ENCODE data around the gene ENOX1.

ENOX1 gene

DNA sequence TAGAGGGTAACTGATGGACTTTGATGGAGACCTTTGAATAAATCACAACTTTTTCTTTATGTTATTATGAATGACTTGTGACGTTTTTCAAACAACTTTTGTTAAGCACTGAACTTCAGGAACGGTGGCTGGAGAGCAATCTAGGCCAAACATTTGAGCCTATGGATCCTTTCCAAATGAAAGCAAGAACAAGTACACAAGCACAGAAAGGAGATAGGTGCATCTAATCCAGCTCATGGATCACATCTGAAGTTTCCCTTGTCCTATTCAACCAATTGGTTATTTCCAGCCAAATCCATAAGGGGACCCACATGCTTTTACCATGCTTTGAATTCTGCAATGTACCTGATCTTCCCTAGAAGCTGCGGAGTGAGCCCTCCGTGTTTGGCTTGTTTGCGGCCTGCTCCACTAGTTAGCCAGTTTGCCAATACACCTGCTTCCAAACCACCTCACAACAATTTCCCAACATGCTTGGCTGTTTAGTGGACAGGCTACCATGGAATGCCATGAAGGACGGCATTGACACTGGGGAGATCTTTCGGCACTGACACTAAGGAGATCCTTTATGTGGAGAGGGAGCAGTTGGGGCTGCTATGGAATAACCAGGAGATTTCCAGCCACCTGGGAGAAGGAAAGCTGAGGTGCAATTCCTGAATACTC lies 447.5 kb downstream of the ENOX1 start:
- no peak for DNase-seq

GRCh38 chr13:43335764-43336163 lies 451.0 kb downstream of the ENOX1 start:
- no peak for DNase-seq

- DNase-seq = no peak
These were observed 453.6 kb downstream of the ENOX1 start for GRCh38 chr13:43333176-43333575.

GRCh38 chr13:43331672-43332071 lies 455.1 kb downstream of the ENOX1 start:
- no peak for DNase-seq

GRCh38 chr13:43329702-43330101 lies 457.1 kb downstream of the ENOX1 start:
- DNase-seq = no peak

DNA sequence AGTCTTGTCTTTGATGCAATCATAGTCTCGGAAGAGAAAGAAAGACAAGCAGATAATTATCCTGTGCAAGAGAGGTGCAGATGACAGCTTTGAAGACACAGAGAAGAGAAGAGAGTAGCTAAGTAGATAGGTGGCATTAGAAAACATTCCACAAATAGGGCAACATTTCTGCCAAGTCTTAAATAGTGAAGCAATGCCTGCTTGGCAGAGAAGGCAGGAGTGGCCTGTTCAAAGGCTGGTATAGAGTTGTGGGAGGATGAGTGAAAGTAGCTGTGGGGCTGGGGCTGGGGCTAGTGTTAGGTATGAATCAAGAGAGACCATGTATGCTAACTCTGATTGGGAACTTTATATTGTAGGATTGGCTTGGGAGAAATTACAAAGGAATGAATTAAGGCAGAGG lies 457.9 kb downstream of the ENOX1 start:
- DNase-seq = no peak

GRCh38 chr13:43326100-43326499 lies 460.7 kb downstream of the ENOX1 start:
- DNase-seq = no peak

DNA sequence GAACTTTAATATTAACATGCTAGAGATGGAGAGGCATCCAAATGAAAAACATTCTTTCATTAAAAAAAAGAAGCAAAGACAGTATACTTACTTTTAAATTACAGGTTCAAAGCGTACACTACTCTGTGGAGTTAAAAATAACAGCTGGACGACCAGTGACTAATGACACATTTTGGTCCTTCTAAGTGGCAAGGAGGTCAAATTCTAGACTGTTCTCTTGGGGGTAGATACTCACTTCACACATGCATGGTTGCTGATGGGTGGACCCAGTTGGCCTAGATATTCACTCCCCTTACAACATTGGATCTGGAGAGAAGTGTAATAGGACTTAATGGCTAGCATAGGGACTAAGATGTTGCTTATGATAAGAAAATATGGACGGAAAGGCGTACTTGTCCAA lies 461.1 kb downstream of the ENOX1 start:
- no peak for DNase-seq

GRCh38 chr13:43324129-43324528 lies 462.6 kb downstream of the ENOX1 start:
- no peak for DNase-seq

GRCh38 chr13:43319617-43320444 lies 466.9 kb downstream of the ENOX1 start:
- no peak for DNase-seq

DNA sequence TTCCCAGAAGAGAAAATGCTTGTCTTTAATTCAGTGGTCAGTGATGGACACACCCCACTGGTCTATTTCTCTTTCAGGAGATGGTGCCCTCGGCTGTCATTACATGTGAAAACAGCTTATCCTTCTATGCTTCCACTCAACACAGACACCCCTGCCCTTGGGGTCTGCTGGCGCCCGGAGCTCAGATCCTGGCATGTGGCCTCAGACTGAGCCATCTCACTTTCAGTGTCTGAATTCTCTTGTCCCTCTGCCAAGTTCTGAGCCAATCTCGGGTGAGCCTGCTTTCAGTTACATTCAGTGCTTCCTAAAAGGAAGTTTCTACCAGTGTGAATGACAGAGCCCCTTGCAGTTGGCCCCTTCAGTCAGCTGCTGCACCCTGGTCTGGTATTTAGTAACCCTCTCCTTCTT lies 469.8 kb downstream of the ENOX1 start:
- no peak for DNase-seq

- DNase-seq = no peak
These were observed 470.5 kb downstream of the ENOX1 start for GRCh38 chr13:43316281-43316680.

DNA sequence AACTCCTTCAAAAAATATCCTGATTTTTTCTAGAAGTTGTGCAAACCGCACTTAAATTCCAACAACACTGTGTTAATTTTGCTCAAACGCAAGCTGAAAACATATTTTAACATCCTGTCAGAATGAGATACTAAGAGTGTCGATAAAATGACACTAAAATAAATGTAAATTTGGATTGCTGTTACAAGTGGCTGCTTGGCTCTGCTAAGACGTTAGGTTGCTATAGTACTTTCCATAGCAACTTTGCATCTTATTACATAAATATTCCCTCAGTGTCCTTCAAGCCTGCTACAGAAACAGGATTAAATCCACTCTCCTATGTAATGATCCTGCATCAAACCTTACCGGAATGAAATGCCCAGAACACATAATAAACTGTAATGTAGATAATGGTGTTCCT lies 471.2 kb downstream of the ENOX1 start:
- no peak for DNase-seq

- DNase-seq = no peak
These were observed 477.5 kb downstream of the ENOX1 start for GRCh38 chr13:43309311-43309710.

DNA sequence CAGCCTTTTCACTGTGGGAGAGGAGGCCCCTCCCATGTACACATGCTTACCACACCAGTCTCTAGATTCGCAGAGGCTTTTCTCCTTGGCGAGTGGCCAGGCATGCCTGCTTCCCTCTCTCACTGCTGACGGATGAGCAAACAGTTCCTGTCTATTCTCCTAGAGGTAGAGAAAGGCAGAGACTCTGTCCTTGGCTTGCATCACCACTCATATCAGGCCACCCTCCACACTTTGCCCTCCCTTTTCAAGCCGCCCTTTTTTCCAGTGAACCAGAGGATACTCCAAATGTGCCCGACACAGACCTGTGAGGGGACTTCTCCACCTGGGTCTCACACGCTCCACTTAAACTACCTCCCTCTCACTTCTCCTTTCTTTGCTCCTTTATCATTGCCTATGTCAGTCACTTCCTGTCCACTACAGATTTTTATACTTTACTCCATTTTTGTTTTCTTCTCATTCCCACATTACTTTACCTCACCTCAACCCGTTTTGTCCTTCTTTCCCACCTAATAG lies 478.8 kb downstream of the ENOX1 start:
- DNase-seq = no peak

DNA sequence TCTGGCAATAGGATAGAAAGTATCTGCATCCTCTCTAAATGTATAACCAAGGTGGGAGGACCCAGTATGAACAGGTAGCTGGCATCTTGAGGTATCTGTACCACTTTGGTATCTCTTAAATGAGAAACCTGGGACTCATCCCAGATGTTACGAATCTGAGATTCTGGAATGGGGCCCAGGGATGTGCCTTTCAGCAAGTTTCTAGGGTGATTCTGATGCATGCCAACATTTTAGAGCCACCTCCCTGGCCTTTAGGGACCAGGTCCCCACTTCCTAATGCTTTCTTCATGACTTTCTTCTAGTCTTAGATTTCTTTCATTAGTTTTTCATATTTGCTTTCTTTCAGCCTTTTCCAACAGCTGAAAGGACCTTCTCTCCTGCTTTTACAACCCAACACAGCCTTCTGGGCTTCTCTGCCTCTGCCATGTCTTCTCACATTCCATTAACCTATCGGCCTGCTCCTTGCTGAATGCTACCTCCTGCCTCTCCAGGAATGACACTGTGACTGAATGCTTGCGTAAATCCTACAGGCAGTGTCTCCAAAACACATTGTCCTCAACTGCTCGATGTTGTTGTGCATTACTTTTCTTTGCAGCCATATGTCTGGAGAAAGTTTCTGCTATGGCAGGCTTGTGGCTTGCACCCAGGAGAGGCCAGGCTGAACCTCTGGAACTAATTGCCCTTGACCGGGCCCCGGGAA lies 479.4 kb downstream of the ENOX1 start:
- no peak for DNase-seq

- DNase-seq = no peak
These were observed 480.4 kb downstream of the ENOX1 start for GRCh38 chr13:43306372-43306771.

- no peak for DNase-seq
These were observed 481.4 kb downstream of the ENOX1 start for GRCh38 chr13:43305416-43305815.

DNA sequence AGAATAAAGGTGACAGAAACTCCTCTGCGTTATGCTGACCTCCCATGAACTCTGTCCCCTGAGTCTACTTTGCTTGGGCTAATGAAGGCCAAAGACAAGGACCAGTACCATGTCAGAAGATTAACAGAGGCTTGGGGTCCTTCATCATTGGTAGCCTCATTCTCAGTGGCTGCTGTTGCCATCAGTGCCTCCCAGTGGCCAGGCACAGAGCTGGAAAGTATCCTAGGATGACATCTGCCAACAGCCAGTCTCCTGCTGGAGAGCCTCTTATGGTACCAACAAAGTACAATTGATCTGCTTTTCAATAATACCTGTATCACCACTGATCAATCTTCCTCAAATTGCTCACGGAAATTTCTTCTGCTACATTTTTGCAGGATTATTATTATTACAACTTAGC lies 481.8 kb downstream of the ENOX1 start:
- DNase-seq = no peak

DNA sequence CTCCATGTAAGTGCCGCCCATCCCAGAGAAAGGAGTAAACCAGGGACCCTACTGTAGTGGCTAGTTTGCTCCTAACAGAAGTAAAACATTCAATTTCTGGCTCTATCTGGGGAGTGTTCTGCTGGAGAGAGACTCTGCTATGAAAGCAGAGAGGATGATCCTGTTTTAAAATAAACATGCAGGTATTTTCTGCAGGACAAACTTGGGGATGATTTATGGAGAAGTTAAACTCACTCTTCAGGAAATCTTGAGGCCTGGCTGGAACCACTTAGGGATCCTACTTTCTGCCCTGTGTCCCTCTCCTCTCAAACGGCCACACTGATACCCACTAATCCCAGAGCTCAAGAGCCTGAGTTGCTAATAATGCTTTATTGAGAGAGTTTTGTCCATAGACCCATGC lies 482.3 kb downstream of the ENOX1 start:
- DNase-seq = no peak

DNA sequence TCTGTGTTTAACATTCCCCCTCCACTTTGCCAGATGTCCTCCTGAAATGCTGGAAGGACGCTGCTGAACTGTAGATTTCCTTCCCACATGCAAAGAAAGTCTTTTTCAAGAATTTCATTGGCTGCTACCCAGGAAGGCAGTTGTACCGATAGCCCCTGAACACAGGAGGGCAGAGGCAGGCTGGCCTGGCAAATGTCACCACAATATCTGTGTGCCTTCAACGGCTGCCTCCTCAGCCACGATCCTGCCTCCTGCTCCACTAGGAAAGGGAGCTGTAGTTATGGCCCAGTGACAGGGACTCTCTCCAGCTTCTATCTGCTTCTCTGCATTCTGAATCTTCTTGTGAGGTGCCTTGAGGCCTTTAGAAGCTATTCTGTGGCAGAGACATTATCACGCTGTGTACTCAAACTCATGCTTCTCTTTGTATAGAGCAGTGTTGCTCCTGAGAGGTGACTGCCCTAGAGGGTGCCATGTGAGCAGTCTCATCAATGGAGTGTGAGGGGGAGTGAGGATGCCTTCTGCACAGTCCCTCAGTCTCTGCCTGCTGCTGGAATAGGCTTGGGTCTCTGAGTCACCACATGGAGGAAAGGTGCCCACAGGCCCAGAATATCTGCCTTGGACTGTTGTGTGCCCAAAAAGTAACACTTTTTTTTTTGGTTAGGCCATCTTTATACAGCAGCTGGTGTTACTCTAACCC lies 483.6 kb downstream of the ENOX1 start:
- no peak for DNase-seq

DNA sequence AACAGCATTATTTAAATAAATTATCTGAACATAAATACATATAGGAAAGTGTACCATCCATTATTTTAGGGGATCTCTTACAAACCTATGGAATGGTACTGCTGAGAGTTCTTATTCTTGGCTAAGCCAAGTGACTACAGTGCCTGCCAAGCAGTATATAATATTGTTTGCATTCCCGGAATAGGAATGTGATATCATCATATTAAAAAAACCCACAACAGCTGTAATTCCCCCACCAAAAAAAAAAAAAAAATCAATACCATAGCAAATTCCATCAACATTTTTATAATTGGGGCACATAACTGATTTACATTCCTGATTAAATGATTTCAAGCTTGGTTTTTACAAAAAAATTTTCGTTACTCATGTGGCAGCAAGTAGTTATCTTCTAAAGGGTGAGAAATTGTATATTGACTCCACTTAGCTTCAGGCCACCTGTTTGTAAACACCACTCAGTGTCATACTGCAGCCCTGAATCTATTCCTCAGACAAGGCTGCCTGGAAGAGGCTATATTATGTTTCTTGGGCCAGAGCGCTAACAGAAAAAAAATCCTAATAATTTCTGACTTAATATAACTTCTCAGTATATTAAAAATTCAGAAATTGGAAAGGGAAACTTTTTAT lies 485.3 kb downstream of the ENOX1 start:
- DNase-seq = no peak

- no peak for DNase-seq
These were observed 485.9 kb downstream of the ENOX1 start for GRCh38 chr13:43300865-43301264.
